ENCODE measurements around the gene LSM12. TPM values are rescaled to one million over a fixed set of nuclear protein-coding genes. Genes with fewer than 3 reads are reported as not detected.

LSM12 gene
- total RNA-seq, 4 donors from 2014 or later: 27.8 to 44.6 (median 33.3) TPM

DNA sequence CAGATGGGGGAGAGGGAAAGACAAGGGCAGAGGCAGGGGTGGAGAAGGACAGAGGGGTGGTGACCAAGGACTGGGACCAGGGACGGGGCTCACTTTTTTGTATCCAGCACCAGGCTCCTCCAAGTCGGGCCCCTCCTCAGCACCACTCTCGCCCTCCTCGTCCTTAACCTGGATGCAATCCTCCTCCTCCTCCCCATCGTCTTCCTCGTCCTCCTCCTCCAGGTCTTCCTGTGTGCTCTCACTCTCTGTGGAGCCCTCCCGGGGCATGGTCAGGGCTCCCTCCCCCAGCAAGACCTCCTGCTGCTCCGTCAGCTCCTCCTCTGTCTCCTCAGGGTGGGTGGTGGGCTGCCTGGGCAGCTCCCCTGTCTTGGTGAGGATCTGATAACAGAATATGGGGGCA is 20.8 kb upstream of the LSM12 start:
- H3K27ac ChIP-seq: peak overlapping the region; percentile 14
- no peak overlapping the region for H3K4me3 ChIP-seq
- 49% methylated on average over 6 of the region's 8 CpGs for WGBS
- DNase-seq (ENCODE audit: low spot score in 2 of 2): no peak
- peaks cover 21% of the 10 kb centered on the region for H3K4me1 ChIP-seq
- no peak for TF ChIP-seq POLR2AphosphoS5 (IDR thresholded peaks at IDR 0.05)
- TF ChIP-seq CTCF (IDR thresholded peaks at IDR 0.05): no peak
- TF ChIP-seq EP300 (IDR thresholded peaks at IDR 0.05): no peak
- no peak for TF ChIP-seq POLR2A (IDR thresholded peaks at IDR 0.05)
- peaks cover 92% of the 10 kb centered on the region for H3K36me3 ChIP-seq
- no peaks in the 10 kb centered on the region for H3K9me3 ChIP-seq
- H3K27me3 ChIP-seq: no peaks in the 10 kb centered on the region

GRCh38 chr17:44086364-44087311 is 20.2 kb upstream of the LSM12 start:
- Histone ChIP-seq H3K27ac (peak overlapping the region; percentile 71), H3K4me1 (peaks cover 21% of the 10 kb centered on the region), H3K4me3 (no peak overlapping the region), H3K9me3 (no peaks in the 10 kb centered on the region), H3K36me3 (peaks cover 92% of the 10 kb centered on the region), H3K27me3 (no peaks in the 10 kb centered on the region)
- WGBS: 40% methylated on average over 12 of the region's 23 CpGs
- TF ChIP-seq POLR2A (IDR thresholded peaks at IDR 0.05): no peak
- no peak for TF ChIP-seq POLR2AphosphoS5 (IDR thresholded peaks at IDR 0.05)
- TF ChIP-seq CTCF (IDR thresholded peaks at IDR 0.05): no peak
- TF ChIP-seq EP300 (IDR thresholded peaks at IDR 0.05): no peak
- DNase-seq (ENCODE audit: low spot score in 2 of 2): no peak

GRCh38 chr17:44085908-44086307 is 19.4 kb upstream of the LSM12 start:
- no peak for DNase-seq (ENCODE audit: low spot score in 2 of 2)
- Histone ChIP-seq H3K27ac (no peak overlapping the region), H3K36me3 (peaks cover 87% of the 10 kb centered on the region), H3K4me3 (no peak overlapping the region), H3K9me3 (no peaks in the 10 kb centered on the region), H3K4me1 (peaks cover 21% of the 10 kb centered on the region), H3K27me3 (no peaks in the 10 kb centered on the region)
- WGBS: 59% methylated on average over 3 of the region's 5 CpGs
- TF ChIP-seq POLR2A (IDR thresholded peaks at IDR 0.05) (no peak), EP300 (IDR thresholded peaks at IDR 0.05) (no peak), CTCF (IDR thresholded peaks at IDR 0.05) (no peak), POLR2AphosphoS5 (IDR thresholded peaks at IDR 0.05) (no peak)

- 80% methylated on average over 7 of the region's 7 CpGs for WGBS
- no peak overlapping the region for H3K27ac ChIP-seq
- H3K27me3 ChIP-seq: no peaks in the 10 kb centered on the region
- no peak for TF ChIP-seq CTCF (IDR thresholded peaks at IDR 0.05)
- H3K4me1 ChIP-seq: peaks cover 21% of the 10 kb centered on the region
- H3K36me3 ChIP-seq: peaks cover 84% of the 10 kb centered on the region
- no peak for DNase-seq (ENCODE audit: low spot score in 2 of 2)
- no peaks in the 10 kb centered on the region for H3K9me3 ChIP-seq
- H3K4me3 ChIP-seq: no peak overlapping the region
Observed at GRCh38 chr17:44084921-44085320, 18.4 kb upstream of the LSM12 start.

GRCh38 chr17:44084131-44084538 is 17.7 kb upstream of the LSM12 start:
- WGBS: 73% methylated on average over 10 of the region's 10 CpGs
- H3K27ac ChIP-seq: no peak overlapping the region
- peaks cover 21% of the 10 kb centered on the region for H3K4me1 ChIP-seq
- H3K4me3 ChIP-seq: no peak overlapping the region
- no peaks in the 10 kb centered on the region for H3K27me3 ChIP-seq
- H3K9me3 ChIP-seq: no peaks in the 10 kb centered on the region
- TF ChIP-seq POLR2AphosphoS5 (IDR thresholded peaks at IDR 0.05) (no peak), POLR2A (IDR thresholded peaks at IDR 0.05) (no peak), CTCF (IDR thresholded peaks at IDR 0.05) (no peak), EP300 (IDR thresholded peaks at IDR 0.05) (no peak)
- no peak for DNase-seq (ENCODE audit: low spot score in 2 of 2)
- peaks cover 84% of the 10 kb centered on the region for H3K36me3 ChIP-seq

Data from suprapubic skin (tissue), 4 donors.